KOPT-K1 (cell line): ENCODE data around the gene UBN2.
A peak's percentile ranks its signal among the peaks of the same experiment; 100 is the strongest.
"Not testable (repeated sequence)": the region's sequence is repeated elsewhere in the genome, so short reads cannot be mapped to it uniquely, and the experiment has no call there.

Source experiments
- H3K27ac ChIP-seq: fragments of 200-600 bp; sonication (generic); 2 replicates; pipeline ENCODE4 v1.5.1; 2016; ENCODE audit warnings: antibody characterized with exemption, mild to moderate bottlenecking, low read depth, low read length; ENCODE audit not compliant: poor library complexity, severe bottlenecking
- H3K36me3 ChIP-seq: fragments of 200-600 bp; sonication (generic); 2 replicates; pipeline ENCODE4 v1.5.1; 2017; ENCODE audit warnings: antibody characterized with exemption, mild to moderate bottlenecking, low read length, moderate library complexity; ENCODE audit not compliant: insufficient read depth
- H3K9me3 ChIP-seq: fragments of 200-600 bp; sonication (generic); 2 replicates; pipeline ENCODE4 v1.5.1; 2017; ENCODE audit warnings: antibody characterized with exemption, low read length, mild to moderate bottlenecking; ENCODE audit not compliant: insufficient read depth, poor library complexity, severe bottlenecking

The UBN2 gene

DNA sequence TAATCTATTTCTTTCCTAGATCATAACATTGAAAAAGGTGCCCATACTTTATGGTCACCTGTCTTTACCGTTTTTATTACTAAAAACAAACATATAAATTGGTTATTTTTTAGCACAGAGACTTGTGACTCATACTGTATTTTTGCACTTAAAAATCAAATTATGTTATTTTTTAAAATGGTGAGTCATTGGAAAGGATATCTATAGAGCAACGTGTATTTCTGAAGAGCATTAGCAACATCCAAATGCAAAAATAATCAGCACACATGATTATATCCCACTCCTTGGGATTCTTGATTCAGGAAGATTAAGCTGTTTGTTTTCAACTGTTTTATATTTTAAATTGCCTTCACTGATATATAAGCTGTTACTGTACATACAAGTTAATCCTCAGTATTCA, 69.4 kb downstream of the UBN2 start:
- H3K36me3 ChIP-seq: peaks cover 25% of the 10 kb centered on the region
- H3K9me3 ChIP-seq: no peaks in the 10 kb centered on the region
- no peak overlapping the region for H3K27ac ChIP-seq

DNA sequence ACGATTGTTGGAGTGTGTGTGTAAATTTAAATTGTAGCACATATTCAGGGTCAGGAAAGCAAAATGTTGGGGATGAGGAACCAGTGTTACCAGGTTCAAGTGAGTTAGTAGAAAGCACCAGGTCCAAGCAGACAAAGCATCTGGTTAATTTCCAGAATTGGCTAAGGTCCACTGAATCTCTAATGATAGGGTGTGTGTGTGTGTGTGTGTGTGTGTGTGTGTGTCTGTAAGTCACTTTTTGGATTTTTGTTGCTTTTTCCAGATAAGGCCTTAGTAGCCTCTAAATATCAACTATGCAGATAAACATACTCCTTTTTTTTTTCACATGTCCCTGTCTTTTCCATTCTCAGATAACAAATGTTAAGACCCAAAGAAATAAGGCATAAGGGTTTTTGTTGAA, 73.5 kb downstream of the UBN2 start:
- H3K36me3 ChIP-seq: peaks cover 7% of the 10 kb centered on the region
- no peaks in the 10 kb centered on the region for H3K9me3 ChIP-seq
- no peak overlapping the region for H3K27ac ChIP-seq

DNA sequence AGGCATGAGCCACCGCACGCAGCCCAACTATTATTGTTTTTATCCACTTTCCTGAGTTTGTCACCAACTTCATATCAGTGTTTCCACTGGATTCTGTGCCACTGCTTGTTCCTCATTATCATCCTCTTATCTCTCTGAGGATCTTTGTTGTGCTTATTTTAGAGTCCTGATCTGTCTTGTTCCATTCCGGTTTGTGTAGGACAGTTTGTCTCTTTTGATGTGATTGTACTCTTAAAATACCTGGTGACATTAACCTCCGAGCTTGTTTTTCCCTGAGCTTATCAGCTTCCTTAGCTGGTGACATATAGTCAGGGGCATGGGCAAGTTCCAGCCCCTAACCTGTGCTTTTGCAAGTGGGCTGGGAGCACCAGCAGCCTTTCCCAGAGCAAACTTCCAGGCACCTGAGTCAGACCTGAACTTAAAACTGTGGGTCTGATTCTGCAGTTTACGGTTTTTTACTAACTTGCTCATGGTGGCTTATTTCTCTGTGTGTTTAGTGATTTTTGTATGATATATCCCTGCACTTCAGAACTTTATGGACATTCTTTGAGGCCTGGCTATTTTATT, 87.0 kb downstream of the UBN2 start:
- H3K9me3 ChIP-seq: no peaks in the 10 kb centered on the region
- no peak overlapping the region for H3K27ac ChIP-seq
- H3K36me3 ChIP-seq: no peaks in the 10 kb centered on the region

DNA sequence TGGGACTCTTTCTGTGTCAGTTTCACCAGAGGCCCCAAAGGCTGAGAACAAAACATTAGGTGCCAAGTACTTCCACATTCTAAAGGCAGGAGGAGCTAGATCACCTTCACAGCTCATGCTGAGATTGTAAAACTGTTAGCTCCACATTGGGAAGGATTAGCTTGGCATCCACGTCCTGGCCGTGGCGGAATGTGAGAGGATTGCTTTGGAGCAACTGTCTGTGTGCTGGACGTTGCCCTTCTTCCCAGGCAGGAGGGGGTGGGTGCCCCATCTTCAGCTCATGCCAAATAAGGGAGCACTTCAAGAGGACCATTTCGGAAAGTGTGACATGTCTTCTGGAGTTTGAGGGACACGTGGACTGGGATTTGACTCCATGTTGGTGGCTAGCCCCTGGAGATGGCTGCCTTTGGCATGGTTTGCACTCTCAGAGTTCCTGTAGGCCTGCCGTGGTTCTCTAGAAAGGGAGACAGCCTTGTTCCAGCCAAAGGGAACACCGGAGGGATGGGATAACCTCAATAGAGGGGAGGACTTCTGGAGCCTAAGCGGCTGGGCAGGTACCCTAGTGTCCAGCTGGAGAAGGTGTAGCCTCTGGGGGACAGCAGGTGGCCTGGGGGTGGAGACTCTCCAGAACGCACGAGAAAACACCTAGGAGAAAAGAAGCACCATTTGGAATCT, 90.2 kb downstream of the UBN2 start:
- Histone ChIP-seq H3K36me3 (no peaks in the 10 kb centered on the region), H3K27ac (no peak overlapping the region), H3K9me3 (no peaks in the 10 kb centered on the region)

DNA sequence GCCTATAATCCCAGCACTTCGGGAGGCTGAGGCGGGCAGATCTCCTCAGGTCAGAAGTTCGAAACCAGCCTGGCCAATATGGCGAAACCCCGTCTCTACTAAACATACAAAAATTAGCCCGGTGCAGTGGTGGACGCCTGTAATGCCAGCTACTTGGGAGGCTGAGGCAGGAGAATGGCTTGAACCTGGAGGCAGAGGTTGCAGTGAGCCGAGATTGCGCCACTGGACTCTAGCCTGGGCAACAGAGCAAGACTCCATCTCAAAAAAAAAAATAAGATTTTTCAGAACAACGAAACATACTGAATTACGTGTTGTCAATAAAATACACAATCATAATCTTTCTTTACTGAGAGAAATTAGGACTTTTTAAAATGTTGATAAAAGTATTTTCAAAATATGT, 93.7 kb downstream of the UBN2 start:
- H3K27ac ChIP-seq, H3K9me3 ChIP-seq, H3K36me3 ChIP-seq: not testable (repeated sequence)

DNA sequence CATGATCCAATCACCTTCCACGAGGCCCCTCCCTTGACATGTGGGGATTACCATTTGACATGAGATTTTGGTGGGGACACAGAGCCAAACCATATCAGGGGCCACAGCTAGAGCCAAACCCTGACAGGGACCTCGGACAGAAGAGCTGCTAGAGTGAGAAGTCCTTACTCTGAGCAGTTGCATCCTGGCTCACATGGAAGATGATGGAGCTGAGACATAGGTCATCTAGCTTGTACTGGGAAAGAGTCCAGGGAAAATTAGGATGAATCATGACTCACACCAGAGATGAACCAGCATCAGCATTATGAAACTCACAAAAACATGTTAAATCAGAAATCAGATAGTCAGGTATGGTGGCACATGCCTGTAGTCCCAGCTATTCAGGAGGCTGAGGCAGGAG, 97.3 kb downstream of the UBN2 start:
- no peak overlapping the region for H3K27ac ChIP-seq
- no peaks in the 10 kb centered on the region for H3K36me3 ChIP-seq
- H3K9me3 ChIP-seq: no peaks in the 10 kb centered on the region

DNA sequence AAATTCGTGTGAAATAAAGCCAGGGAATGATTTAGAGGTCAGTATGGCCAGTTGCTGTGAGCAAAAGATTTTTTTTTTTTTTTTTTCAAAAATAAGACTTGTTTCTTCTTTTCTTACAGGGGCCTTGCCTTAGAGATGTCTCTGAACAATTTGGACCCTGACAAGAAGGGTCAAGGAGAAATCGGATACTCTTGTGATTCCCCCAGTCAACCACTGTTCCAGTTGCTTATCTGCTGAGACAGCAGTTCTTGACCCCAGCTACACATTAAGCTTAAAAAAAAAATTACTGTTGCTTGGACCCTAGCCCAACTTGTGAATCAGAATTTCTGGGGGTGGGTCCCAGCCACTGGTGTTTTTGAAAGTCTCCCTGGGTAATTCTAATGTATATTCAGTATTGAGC, 98.1 kb downstream of the UBN2 start:
- no peak overlapping the region for H3K27ac ChIP-seq
- H3K9me3 ChIP-seq: no peaks in the 10 kb centered on the region
- H3K36me3 ChIP-seq: no peaks in the 10 kb centered on the region

DNA sequence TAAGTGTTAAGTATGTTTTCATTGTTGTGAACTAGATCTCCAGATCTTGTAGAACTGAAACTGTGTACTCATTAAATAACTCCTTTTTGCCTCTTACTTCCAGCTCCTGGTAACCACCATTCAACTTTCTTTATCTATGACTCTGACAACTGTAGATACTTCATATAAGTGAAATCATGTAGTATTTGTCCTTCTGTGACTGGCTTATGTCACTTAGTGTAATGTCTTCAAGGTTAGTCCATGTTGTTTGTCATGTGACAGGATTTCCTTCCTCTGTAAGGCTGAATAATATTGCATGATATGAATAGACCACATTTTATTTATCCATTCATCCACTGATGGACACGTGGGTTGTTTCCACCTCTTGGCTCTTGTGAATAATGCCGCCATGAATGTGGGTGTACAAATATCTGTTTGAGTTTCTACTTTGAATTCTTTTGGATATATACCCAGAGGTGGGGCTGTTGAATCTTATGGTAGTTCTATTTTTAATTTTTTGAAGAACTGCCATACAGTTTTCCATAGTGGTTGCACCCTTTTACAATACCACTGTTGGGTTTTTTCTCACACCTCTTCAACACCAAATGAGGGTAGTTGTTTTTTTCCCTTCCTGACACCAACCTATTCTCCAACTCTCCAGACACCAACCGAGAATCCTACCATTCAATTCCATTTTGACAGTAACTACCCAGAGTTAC, 99.4 kb downstream of the UBN2 start:
- H3K9me3 ChIP-seq: no peaks in the 10 kb centered on the region
- H3K36me3 ChIP-seq: no peaks in the 10 kb centered on the region
- H3K27ac ChIP-seq: no peak overlapping the region

DNA sequence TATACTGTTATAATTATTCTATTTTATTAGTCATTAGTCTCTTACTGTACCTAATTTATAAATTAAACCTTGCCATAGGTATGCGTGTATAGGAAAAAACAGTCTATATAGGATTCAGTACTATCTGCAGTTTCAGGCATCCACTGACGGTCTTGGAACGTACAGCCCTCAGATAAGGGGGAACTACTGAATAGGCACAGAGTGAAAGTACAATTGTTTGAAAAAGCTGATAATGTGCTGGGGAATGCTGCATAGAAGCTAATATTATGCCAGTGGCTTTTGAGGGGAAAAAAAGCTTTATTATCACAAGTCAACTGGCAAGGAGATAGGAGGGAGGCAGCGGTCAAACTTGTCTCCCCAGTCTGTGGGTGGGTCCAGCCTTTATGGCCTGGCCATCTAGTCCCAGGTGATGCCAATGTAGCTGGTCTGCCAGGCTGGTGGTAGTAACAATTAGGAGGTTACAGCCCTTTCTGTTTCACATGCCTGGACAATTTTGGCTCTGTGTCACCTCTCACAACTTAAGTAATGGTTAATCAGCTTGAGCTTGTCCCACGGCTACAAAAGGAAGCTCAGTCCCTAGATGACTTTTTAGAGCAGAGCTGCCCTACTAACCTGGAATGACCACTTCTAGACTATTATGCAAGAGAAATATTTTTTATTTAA, 101.8 kb downstream of the UBN2 start:
- Histone ChIP-seq H3K9me3 (no peaks in the 10 kb centered on the region), H3K27ac (no peak overlapping the region), H3K36me3 (no peaks in the 10 kb centered on the region)

DNA sequence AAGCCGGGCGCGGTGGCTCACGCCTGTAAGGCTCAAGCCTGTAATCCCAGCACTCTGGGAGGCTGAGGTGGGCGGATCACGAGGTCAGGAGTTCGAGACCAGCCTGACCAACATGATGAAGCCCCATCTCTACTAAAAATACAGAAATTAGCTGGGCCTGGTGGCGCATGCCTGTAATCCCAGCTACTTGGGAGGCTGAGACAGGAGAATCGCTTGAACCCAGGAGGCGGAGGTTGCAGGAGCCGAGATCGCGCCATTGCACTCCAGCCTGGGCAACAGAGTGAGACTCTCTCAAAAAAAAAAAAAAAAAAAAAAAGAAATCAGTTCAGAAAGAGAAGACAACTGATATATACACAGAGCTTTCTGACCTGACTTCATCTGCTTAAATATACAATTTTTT, 102.4 kb downstream of the UBN2 start:
- not testable (repeated sequence) for H3K27ac ChIP-seq, H3K36me3 ChIP-seq, H3K9me3 ChIP-seq

DNA sequence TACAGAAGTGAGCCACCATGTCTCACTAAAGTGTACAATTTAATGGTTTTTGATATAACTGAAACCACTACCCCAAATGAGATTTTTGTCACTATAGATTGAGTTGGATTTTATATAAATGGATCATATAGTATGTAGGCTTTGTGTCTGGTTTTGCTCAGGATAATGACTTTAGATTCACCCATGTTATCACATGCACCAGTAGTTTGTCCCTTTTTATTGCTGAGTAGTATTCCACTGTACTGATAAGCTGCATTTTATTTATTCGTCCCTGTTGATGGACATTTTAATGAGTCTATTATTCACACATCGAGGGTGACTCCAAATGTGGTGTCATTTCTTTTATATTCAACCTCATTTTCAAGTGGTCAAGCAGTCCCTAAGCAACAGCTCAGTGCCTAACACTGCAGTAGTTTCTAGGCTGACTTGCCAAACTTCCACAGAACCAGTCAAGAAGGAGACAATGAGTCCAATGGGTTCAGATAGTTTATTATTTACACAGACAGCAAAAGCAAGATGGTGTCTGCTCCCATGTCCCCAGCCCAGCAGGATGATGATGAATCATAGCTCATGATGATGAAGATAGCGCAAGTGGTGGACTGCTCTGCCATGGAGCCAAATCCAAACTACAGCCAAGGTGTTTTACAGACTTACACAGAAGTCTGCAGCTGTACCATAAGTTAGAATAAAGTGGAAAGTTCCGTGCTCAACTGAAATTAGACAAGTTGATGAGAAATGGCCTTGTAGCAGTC, 103.5 kb downstream of the UBN2 start:
- H3K27ac ChIP-seq: no peak overlapping the region
- H3K36me3 ChIP-seq: no peaks in the 10 kb centered on the region
- no peaks in the 10 kb centered on the region for H3K9me3 ChIP-seq

DNA sequence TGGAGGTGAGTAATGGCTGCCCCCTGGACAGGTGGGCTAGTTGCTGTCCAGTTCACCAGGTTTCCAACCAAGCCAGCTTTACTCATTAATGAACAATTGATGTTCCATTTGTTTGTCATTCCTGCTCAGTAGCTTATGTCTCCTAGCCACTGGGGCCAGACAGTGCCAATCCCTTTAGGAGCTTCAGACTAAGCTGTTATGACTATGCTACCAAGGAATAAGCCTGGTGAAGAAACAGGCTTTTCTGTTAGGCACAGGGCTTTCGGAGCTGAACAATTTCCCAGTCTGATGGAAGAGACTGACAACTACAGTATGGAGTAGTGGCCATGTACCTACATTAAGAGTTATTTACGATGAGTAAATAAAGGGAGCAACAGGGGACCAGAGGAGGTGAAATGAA, 108.0 kb downstream of the UBN2 start:
- H3K27ac ChIP-seq: no peak overlapping the region
- no peaks in the 10 kb centered on the region for H3K9me3 ChIP-seq
- no peaks in the 10 kb centered on the region for H3K36me3 ChIP-seq

DNA sequence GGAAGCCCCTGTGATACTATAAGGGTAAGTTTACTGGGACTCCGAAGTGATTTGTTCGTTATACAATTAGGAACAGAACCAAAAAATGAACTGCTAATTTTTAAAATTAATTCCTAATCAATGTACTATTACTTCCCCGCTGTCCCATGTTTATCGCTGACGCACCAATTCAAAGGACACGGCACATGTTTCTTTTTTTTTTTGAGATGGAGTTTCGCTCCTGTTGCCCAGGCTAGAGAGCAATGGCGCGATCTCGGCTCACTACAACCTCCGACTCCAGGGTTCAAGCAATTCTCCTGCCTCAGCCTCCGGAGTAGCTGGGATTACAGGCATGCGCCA, 108.6 kb downstream of the UBN2 start:
- no peaks in the 10 kb centered on the region for H3K36me3 ChIP-seq
- H3K27ac ChIP-seq: peak overlapping the region; percentile 95
- no peaks in the 10 kb centered on the region for H3K9me3 ChIP-seq

DNA sequence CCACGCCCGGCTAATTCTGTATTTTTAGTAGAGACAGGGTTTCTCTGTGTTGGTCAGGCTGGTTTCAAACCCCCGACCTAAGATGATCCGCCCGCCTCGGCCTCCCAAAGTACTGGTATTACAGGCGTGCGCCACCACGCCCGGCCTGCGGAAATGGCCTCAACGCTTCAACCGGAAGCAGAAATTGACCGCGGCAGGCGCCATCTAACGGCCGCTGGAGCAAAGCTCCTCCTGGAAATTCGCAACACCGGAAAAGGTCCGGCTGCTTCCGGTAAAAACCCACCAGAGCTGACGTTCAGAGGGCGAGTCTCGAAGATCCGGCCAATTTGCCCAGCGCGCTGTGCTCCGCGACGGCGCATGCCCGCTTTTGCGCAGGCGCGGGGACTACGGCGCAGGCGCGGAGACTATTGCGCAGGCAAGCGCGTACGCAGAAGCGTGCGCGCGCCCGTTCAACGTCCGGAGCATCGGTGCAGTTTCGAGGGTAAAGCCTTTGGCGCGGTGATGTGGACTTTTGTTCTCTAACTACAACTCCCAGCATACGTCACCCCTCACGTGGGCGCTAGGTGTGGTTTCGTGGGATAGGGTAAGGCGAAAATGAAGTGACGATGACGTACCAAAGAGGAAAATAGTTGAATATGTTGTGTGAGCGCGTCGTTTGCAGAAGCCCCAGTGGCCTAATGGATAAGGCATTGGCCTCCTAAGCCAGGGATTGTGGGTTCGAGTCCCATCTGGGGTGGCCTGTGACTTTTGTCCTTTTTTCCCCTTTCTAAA, 109.2 kb downstream of the UBN2 start:
- Histone ChIP-seq H3K36me3 (peaks cover 1% of the 10 kb centered on the region; the same call in 1 of the 2 replicates), H3K9me3 (no peaks in the 10 kb centered on the region), H3K27ac (peak overlapping the region; percentile 95)

DNA sequence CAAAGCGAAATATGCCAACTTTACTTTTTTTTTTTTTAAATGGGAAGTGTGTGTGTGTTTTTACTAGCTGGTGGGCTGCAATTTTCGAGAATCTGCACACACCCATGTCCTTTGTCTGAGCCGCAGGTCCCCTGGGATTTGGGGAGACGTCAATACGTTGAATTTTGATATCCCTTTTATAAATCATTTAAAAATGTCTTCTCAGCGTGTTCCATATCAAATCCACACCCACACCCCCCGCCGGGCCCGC, 109.7 kb downstream of the UBN2 start:
- peak overlapping the region; percentile 95 for H3K27ac ChIP-seq
- no peaks in the 10 kb centered on the region for H3K9me3 ChIP-seq
- H3K36me3 ChIP-seq: peaks cover 4% of the 10 kb centered on the region; the same call in 1 of the 2 replicates
